Thoracic aorta (tissue), 2 donors: ENCODE results near the gene ATP8B1. TPM values are rescaled to one million over a fixed set of nuclear protein-coding genes. Genes with fewer than 3 reads are reported as not detected.

Source experiments
- ATAC-seq: fragments of 150-250 bp; one replicate; pipeline ENCODE4 v1.8.0; 2017; ENCODE audit warnings: low read depth; ENCODE audit not compliant: insufficient number of reproducible peaks, low FRiP score
- DNase-seq: peaks from one replicate; pipeline ENCODE4 v3.0.0-alpha.2; 2020; ENCODE audit warnings: low spot score
- H3K27ac ChIP-seq, 2 donors: fragments of 200-600 bp; sonication (generic); 1 replicate in 1 of 2; 2 replicates in 1 of 2; pipeline ENCODE4 v1.5.1; 2016; ENCODE audit warnings: mild to moderate bottlenecking in 2 of 2, moderate library complexity in 2 of 2
- H3K27me3 ChIP-seq: fragments of 200-600 bp; sonication (generic); replicated peaks from 2 replicates; pipeline ENCODE4 v1.6.0; 2016; ENCODE audit warnings: mild to moderate bottlenecking; ENCODE audit not compliant: insufficient read depth
- H3K36me3 ChIP-seq: fragments of 200-600 bp; sonication (generic); one replicate; pipeline ENCODE4 v1.5.1; 2016
- H3K4me1 ChIP-seq, 2 donors: fragments of 200-600 bp; sonication (generic); 1 replicate in 1 of 2; 2 replicates in 1 of 2; pipeline versions ENCODE4 v1.5.1 to v1.6.0; 2016; ENCODE audit warnings: low read depth in 2 of 2, mild to moderate bottlenecking in 1 of 2; ENCODE audit not compliant: control insufficient read depth in 1 of 2
- H3K4me3 ChIP-seq: fragments of 200-600 bp; sonication (generic); 2 replicates; pipeline ENCODE4 v1.5.1; 2016; ENCODE audit warnings: mild to moderate bottlenecking
- H3K9me3 ChIP-seq: fragments of 200-600 bp; sonication (generic); 2 replicates; pipeline ENCODE4 v1.5.1; 2016
- CTCF ChIP-seq: fragments of 200-600 bp; sonication (generic); IDR thresholded peaks from one replicate; pipeline ENCODE4 v1.5.1; 2019; ENCODE audit warnings: antibody characterized with exemption
- total RNA-seq, 2 donors: library from RNA; depleted of rRNA; stranded (reverse); fragments of >200 nt; gene quantifications; one replicate each; pipeline versions ENCODE4 v1.1.0 to v1.2.3, GENCODE V29; 2016

Gene ATP8B1
- total RNA-seq, 2 donors from 2014 or later, result 68.7 to 111 TPM

- Histone ChIP-seq H3K4me1 (peaks cover 0 to 17% of the 10 kb centered on the region in 2 donors), H3K27me3 (no peaks in the 10 kb centered on the region), H3K36me3 (no peaks in the 10 kb centered on the region), H3K4me3 (no peak overlapping the region), H3K9me3 (no peaks in the 10 kb centered on the region), H3K27ac (no peak overlapping the region)
- no peak for ATAC-seq
- no peak for DNase-seq
- no peak for TF ChIP-seq CTCF
These were observed 41.2 kb upstream of the ATP8B1 start for GRCh38 chr18:57844319-57844718.

GRCh38 chr18:57843386-57843785 is 40.3 kb upstream of the ATP8B1 start:
- TF ChIP-seq CTCF, result no peak
- H3K4me1 ChIP-seq, result peaks cover 0 to 17% of the 10 kb centered on the region in 2 donors
- no peaks in the 10 kb centered on the region for H3K27me3 ChIP-seq
- no peak for DNase-seq
- no peaks in the 10 kb centered on the region for H3K36me3 ChIP-seq
- no peak overlapping the region for H3K4me3 ChIP-seq
- H3K27ac ChIP-seq, result no peak overlapping the region
- no peaks in the 10 kb centered on the region for H3K9me3 ChIP-seq
- ATAC-seq, result no peak

- H3K36me3 ChIP-seq, result no peaks in the 10 kb centered on the region
- H3K27ac ChIP-seq, result no peak overlapping the region
- DNase-seq (no peak), ATAC-seq (no peak)
- peaks cover 0 to 15% of the 10 kb centered on the region in 2 donors for H3K4me1 ChIP-seq
- H3K4me3 ChIP-seq, result no peak overlapping the region
- no peaks in the 10 kb centered on the region for H3K9me3 ChIP-seq
- H3K27me3 ChIP-seq, result no peaks in the 10 kb centered on the region
- no peak for TF ChIP-seq CTCF
These were observed 38.5 kb upstream of the ATP8B1 start for GRCh38 chr18:57841568-57841967.

- H3K27ac ChIP-seq, result no peak overlapping the region
- no peaks in the 10 kb centered on the region for H3K36me3 ChIP-seq
- DNase-seq (no peak), ATAC-seq (no peak)
- no peaks in the 10 kb centered on the region for H3K9me3 ChIP-seq
- no peak for TF ChIP-seq CTCF
- H3K27me3 ChIP-seq, result no peaks in the 10 kb centered on the region
- no peak overlapping the region for H3K4me3 ChIP-seq
- peaks cover 0 to 3% of the 10 kb centered on the region in 2 donors for H3K4me1 ChIP-seq
These were observed 36.8 kb upstream of the ATP8B1 start for GRCh38 chr18:57839942-57840381.

- Histone ChIP-seq H3K36me3 (no peaks in the 10 kb centered on the region), H3K27ac (no peak overlapping the region), H3K4me1 (peaks cover 0 to 3% of the 10 kb centered on the region in 2 donors), H3K27me3 (no peaks in the 10 kb centered on the region), H3K4me3 (no peak overlapping the region), H3K9me3 (no peaks in the 10 kb centered on the region)
- ATAC-seq (no peak), DNase-seq (no peak)
- no peak for TF ChIP-seq CTCF
These were observed 34.9 kb upstream of the ATP8B1 start for GRCh38 chr18:57837917-57838548.
